H1 (cell line): Measurements from ENCODE around the gene SLC24A3.

Experiments used
- POLR2AphosphoS5 ChIP-seq: IDR thresholded peaks from 2 replicates; pipeline ENCODE4 v1.6.1; 2011; ENCODE audit warnings: low read depth, low read length
- TAF1 ChIP-seq: IDR thresholded peaks from 2 replicates; pipeline ENCODE4 v1.6.1; 2011; ENCODE audit warnings: mild to moderate bottlenecking, low read depth, low read length
- TF ChIP-seq, protein P1 (sequence below), 3 experiments: IDR thresholded peaks; 1 replicate in 2 of 3; 2 replicates in 1 of 3; pipeline versions ENCODE4 v1.5.1 to v1.6.1; 2011; ENCODE audit warnings: low read length in 3 of 3, mild to moderate bottlenecking in 3 of 3, inconsistent platforms in 2 of 3, low read depth in 1 of 3, moderate library complexity in 1 of 3; ENCODE audit not compliant: insufficient read depth in 1 of 3; ENCODE audit errors: control extremely low read depth in 1 of 3
- TF ChIP-seq, protein P2 (sequence below): IDR thresholded peaks from 2 replicates; pipeline ENCODE4 v1.6.1; 2012; ENCODE audit warnings: inconsistent platforms

DNA sequence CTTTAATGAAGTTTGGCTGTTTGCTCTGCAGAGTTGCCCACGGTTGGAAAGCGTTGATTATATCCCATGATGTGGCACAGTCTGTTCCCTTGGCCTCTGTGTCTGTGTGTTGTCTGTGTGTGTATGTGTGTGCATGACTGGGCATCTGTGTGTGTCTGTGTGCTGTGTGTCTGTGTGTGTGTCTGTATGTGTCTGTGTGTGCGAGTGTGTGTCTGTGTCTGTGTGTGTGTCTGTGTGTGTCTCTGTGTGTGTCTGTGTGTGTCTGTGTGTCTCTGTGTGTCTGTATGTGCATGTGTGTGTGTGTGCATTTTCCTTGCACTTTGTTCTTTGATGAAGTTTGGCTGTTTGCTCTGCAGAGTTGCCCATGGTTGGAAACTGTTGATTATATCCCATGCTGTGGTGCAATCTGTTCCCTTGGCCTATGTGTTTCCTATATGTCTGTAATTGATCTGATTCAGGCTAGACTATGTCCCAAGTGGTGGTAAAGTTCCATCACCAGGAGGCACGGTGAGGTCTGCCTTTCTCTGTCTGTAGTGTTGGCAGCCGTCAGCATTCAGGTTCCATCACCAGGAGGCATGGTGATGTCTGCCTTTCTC lies 467.6 kb downstream of the SLC24A3 start:
- no peak for TF ChIP-seq TAF1
- TF ChIP-seq, protein P1, sequence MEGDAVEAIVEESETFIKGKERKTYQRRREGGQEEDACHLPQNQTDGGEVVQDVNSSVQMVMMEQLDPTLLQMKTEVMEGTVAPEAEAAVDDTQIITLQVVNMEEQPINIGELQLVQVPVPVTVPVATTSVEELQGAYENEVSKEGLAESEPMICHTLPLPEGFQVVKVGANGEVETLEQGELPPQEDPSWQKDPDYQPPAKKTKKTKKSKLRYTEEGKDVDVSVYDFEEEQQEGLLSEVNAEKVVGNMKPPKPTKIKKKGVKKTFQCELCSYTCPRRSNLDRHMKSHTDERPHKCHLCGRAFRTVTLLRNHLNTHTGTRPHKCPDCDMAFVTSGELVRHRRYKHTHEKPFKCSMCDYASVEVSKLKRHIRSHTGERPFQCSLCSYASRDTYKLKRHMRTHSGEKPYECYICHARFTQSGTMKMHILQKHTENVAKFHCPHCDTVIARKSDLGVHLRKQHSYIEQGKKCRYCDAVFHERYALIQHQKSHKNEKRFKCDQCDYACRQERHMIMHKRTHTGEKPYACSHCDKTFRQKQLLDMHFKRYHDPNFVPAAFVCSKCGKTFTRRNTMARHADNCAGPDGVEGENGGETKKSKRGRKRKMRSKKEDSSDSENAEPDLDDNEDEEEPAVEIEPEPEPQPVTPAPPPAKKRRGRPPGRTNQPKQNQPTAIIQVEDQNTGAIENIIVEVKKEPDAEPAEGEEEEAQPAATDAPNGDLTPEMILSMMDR (IDR thresholded peaks at IDR 0.05; ENCODE audit: control extremely low read depth in 1 of 3, insufficient read depth in 1 of 3, low read depth in 1 of 3, low read length in 3 of 3), result no peak
- no peak for TF ChIP-seq POLR2AphosphoS5
- TF ChIP-seq, protein P2, sequence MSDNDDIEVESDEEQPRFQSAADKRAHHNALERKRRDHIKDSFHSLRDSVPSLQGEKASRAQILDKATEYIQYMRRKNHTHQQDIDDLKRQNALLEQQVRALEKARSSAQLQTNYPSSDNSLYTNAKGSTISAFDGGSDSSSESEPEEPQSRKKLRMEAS, result no peak
